ENCODE data around the gene BNIP1.
"Not testable (repeated sequence)": the region's sequence is repeated elsewhere in the genome, so short reads cannot be mapped to it uniquely, and the experiment has no call there.

BNIP1 gene, protein sequence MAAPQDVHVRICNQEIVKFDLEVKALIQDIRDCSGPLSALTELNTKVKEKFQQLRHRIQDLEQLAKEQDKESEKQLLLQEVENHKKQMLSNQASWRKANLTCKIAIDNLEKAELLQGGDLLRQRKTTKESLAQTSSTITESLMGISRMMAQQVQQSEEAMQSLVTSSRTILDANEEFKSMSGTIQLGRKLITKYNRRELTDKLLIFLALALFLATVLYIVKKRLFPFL

DNA sequence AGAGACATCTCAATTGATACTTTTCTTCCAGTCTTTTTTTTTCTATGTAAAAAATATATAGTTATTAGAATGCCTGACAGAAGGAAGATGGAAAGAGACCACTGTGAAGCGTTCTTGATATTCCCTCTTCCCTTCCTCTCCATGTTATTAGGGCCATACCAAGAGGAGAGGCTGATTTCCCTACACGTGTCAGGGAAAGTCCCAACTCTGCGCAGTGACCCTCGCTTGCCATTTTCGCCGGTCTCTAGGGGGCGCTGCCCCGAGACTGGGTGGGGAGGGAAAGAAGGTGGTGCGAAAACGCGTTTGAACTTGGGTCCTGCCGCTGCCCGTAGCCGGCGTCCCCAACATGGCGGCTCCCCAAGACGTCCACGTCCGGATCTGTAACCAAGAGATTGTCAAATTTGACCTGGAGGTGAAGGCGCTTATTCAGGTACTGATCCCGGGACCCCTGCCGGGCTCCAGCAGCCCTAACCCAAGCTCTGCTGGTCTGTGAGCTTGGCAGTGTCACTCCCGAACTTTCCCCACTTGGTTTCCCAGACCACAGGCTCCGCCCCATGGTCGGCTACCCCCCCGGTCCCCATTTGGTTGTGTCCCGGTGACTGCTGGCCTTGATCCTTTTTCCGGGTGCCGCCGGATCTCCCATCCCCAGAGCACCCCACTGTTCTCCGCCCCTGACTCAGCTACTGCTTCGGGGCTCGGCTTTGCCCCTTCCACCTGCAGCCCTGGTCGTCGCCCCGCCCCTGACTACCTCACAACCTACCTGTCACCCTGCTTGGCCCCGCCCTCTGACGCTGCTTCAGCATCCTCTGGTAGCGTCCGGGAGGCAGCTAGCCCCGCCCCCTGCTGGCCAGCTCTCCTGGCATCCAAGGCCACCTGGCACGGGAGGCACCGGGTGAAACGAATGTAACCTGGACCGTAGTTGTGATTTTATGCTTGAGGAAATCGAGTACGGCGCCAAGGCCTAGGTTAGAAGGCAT, at the start of gene BNIP1:
Gene BNIP1, plus strand, starts transcription at position 332 of the 977 bp plus-strand sequence. Its CDS starts 15 bp downstream, at position 347.
- peak; percentile 91 to 96 for DNase-seq (ENCODE audit: low spot score in 2 of 2)
- Mint-ChIP-seq H3K27ac (ENCODE audit: low read depth) (peak within 1 kb of the TSS; percentile 98), H3K36me3 (ENCODE audit: insufficient read depth) (peaks cover 21% of the 10 kb centered on the region), H3K9me3 (no peaks in the 10 kb centered on the region), H3K4me1 (peaks cover 9% of the 10 kb centered on the region), H3K4me3 (peak within 1 kb of the TSS; percentile 100), H3K27me3 (no peaks in the 10 kb centered on the region)
- peak; percentile 90 for ATAC-seq (replicated peaks; ENCODE audit: extremely low read depth, poor library complexity, severe bottlenecking)

DNA sequence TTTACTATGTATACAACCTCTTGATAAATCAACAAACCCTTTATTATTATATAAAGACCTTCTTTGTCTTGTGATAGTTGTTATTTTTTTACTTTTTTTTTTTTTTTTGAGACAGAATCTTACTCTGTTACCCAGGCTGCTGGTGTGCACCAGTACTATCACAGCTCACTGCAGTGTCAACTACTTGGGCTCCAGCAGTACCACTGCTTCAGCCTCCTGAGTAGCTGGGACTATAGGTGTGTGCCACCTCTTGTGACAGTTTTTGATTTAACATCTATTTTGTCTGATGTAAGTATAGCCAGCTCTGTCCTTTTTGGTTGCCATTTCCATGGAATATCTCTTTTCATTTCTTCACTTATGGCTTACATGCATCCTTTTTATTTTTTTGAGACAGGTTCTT, 45.5 kb upstream of the BNIP1 start:
- H3K27ac Mint-ChIP-seq (ENCODE audit: low read depth), result peak overlapping the region; percentile 49
- no peak overlapping the region for H3K4me3 Mint-ChIP-seq
- no peak for ATAC-seq (replicated peaks; ENCODE audit: extremely low read depth, poor library complexity, severe bottlenecking)
- no peaks in the 10 kb centered on the region for H3K27me3 Mint-ChIP-seq
- peaks cover 6% of the 10 kb centered on the region for H3K9me3 Mint-ChIP-seq
- DNase-seq (ENCODE audit: low spot score in 2 of 2), result no peak
- H3K36me3 Mint-ChIP-seq (ENCODE audit: insufficient read depth), result peaks cover 9% of the 10 kb centered on the region
- H3K4me1 Mint-ChIP-seq, result peaks cover 59% of the 10 kb centered on the region

DNA sequence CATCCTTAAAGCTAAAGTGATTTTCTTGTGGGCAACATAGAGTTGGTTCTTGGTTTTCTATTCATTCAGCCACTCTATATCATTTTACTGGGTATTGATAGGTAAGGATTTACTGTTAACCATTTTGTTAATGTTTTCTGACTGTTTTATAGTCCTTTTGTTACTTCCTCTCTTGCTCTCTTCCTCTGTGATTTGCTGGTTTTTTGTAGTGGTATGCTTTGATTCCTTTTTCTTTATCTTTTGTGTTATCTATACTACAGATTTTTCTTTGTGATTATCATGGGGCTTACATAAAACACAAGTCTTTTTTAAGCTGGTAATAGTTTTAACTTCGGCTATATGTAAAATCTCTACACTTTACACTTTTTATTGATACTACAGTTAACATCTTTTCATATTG, 44.9 kb upstream of the BNIP1 start:
- Mint-ChIP-seq H3K36me3 (ENCODE audit: insufficient read depth) (peaks cover 8% of the 10 kb centered on the region), H3K4me1 (peaks cover 58% of the 10 kb centered on the region), H3K9me3 (peaks cover 6% of the 10 kb centered on the region), H3K27ac (ENCODE audit: low read depth) (peak overlapping the region; percentile 26), H3K4me3 (no peak overlapping the region), H3K27me3 (no peaks in the 10 kb centered on the region)
- ATAC-seq (replicated peaks; ENCODE audit: extremely low read depth, poor library complexity, severe bottlenecking), result no peak
- no peak for DNase-seq (ENCODE audit: low spot score in 2 of 2)

DNA sequence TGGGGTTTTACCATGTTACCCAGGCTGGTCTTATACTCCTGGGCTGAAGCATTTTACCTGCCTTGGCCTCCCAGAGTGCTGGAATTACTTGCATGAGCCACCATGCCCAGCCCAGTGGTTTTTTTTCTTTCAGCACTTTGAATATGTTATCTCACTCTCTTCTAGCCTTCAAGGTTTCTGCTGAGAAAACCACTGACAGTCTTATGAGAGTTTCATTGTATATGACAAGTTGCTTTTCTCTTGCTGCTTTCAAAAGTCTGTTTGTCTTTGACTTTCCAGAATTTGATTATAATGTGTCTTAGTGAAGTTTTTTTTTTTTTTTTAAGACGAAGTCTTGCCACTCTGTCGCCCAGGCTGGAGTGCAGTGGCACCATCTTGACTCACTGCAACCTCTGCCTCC, 43.1 kb upstream of the BNIP1 start:
- ATAC-seq (replicated peaks; ENCODE audit: extremely low read depth, poor library complexity, severe bottlenecking), result no peak

DNA sequence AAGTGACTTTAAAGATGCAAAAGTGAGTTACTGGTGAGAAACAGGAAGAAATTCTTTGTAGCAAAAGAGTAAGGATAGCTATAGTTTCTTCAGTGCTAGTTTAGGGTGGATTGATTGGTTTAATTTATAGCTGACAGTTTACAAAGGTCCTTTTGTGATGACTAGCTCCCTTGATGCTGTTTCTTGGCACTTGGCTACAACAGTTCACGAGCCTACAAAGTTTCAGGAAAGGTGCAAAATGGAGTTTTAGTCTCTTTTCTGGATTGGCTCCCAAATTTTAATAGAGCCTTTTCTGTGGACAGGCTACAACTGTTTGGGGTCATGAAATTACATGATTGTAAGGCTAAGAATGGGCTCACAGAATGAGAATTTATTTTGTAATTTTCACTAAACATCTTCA, 40.9 kb upstream of the BNIP1 start:
- Mint-ChIP-seq H3K27me3 (no peaks in the 10 kb centered on the region), H3K36me3 (ENCODE audit: insufficient read depth) (peaks cover 9% of the 10 kb centered on the region)

More for the DNA sequence above, 43.1 kb upstream of the BNIP1 start:
- no peak for DNase-seq (ENCODE audit: low spot score in 2 of 2)
- Mint-ChIP-seq H3K9me3 (peaks cover 6% of the 10 kb centered on the region), H3K27me3 (no peaks in the 10 kb centered on the region), H3K4me3 (no peak overlapping the region), H3K27ac (ENCODE audit: low read depth) (no peak overlapping the region), H3K36me3 (ENCODE audit: insufficient read depth) (peaks cover 5% of the 10 kb centered on the region), H3K4me1 (peaks cover 64% of the 10 kb centered on the region)

DNA sequence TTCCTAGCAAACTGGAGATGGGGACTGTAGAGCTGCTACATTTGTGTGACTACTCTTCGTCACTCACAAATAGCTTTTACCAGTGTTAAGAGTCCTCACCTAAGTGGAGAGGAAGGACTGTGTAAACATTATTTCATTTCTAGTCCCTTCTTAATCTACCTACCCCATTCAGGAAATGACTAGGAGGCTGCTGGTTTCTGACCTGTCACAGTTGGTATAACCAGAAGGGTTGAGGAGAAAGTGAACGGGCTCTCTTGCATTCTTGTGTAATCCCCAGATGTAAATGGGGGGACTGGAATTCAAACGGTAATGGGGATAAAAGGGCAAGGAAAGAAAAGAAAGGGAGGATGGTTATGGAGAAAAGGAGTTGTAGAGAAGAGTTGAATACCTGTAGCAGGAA, 35.4 kb upstream of the BNIP1 start:
- peak overlapping the region; percentile 64 for H3K27ac Mint-ChIP-seq (ENCODE audit: low read depth)
- H3K4me3 Mint-ChIP-seq, result no peak overlapping the region
- H3K9me3 Mint-ChIP-seq, result no peaks in the 10 kb centered on the region
- ATAC-seq (replicated peaks; ENCODE audit: extremely low read depth, poor library complexity, severe bottlenecking) (no peak), DNase-seq (ENCODE audit: low spot score in 2 of 2) (no peak)
- H3K27me3 Mint-ChIP-seq, result no peaks in the 10 kb centered on the region
- peaks cover 52% of the 10 kb centered on the region for H3K36me3 Mint-ChIP-seq (ENCODE audit: insufficient read depth)
- peaks cover 13% of the 10 kb centered on the region for H3K4me1 Mint-ChIP-seq

More for the DNA sequence above, 40.9 kb upstream of the BNIP1 start:
- no peak for ATAC-seq (replicated peaks; ENCODE audit: extremely low read depth, poor library complexity, severe bottlenecking)
- Mint-ChIP-seq H3K4me1 (peaks cover 47% of the 10 kb centered on the region), H3K27ac (ENCODE audit: low read depth) (no peak overlapping the region), H3K9me3 (peaks cover 6% of the 10 kb centered on the region), H3K4me3 (no peak overlapping the region)
- DNase-seq (ENCODE audit: low spot score in 2 of 2), result no peak

DNA sequence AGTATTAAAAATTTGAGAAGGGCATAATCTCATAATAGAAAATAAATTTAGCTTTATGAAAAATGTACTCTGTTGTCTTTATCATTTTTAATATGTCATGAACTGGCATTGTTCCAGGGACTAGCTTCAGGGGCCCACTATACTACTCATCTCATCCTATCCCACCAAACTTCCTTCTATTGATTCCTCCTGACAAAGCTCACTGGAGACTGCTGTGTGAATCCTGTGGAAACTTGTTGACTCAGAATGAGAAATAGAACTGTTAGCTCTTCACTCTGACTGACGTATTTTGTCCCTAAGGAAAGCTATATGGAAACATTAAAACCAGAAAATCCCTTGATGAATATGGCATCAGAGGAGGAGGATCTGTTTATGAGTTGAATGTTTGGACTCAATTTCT, 29.8 kb upstream of the BNIP1 start:
- H3K27ac Mint-ChIP-seq (ENCODE audit: low read depth), result peak overlapping the region; percentile 57
- no peaks in the 10 kb centered on the region for H3K27me3 Mint-ChIP-seq
- no peaks in the 10 kb centered on the region for H3K4me1 Mint-ChIP-seq
- ATAC-seq (replicated peaks; ENCODE audit: extremely low read depth, poor library complexity, severe bottlenecking), result no peak
- H3K36me3 Mint-ChIP-seq (ENCODE audit: insufficient read depth), result peaks cover 58% of the 10 kb centered on the region
- no peak overlapping the region for H3K4me3 Mint-ChIP-seq
- H3K9me3 Mint-ChIP-seq, result no peaks in the 10 kb centered on the region
- no peak for DNase-seq (ENCODE audit: low spot score in 2 of 2)

DNA sequence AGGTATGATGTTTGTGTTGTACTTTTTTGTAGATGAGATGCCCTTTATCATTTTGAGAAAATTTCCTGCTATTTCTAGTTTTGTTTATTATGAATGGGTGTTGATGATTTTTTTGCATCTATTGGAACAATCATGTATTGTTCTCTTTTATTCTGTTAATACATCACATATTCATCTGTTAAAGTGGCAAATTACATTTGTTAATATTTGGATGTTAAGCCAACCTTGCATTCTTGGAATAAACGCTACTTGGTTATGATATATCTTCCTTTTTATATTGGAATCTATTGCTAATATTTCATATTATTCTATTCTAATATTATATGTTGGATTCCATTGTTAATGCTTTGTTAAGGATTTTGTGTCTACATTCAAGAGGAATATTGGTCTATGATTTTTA, 24.6 kb upstream of the BNIP1 start:
- H3K9me3 Mint-ChIP-seq, result no peaks in the 10 kb centered on the region
- H3K4me3 Mint-ChIP-seq, result no peak overlapping the region
- no peaks in the 10 kb centered on the region for H3K4me1 Mint-ChIP-seq
- DNase-seq (ENCODE audit: low spot score in 2 of 2) (no peak), ATAC-seq (replicated peaks; ENCODE audit: extremely low read depth, poor library complexity, severe bottlenecking) (no peak)
- peaks cover 28% of the 10 kb centered on the region for H3K36me3 Mint-ChIP-seq (ENCODE audit: insufficient read depth)
- H3K27ac Mint-ChIP-seq (ENCODE audit: low read depth), result no peak overlapping the region
- no peaks in the 10 kb centered on the region for H3K27me3 Mint-ChIP-seq

DNA sequence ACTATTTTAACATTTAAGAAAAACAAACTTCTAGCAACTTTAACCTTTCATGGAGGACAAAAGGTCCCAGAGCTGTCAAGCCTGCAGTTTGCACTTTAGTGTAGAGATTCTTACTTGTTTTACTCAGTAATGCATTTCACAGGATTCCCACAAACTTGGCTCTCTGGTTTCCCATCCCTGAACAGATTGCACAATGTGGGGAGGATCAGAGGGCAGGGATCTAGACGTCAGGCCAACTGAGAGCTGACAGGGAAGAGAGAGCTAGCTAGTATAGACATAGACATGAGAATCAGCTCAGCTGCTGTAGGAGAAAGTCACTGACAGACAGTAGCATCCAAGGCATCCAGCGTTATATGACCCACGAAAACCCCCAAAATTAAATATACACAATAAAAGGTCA, 20.9 kb upstream of the BNIP1 start:
- DNase-seq (ENCODE audit: low spot score in 2 of 2), result no peak
- no peak overlapping the region for H3K4me3 Mint-ChIP-seq
- peaks cover 43% of the 10 kb centered on the region for H3K36me3 Mint-ChIP-seq (ENCODE audit: insufficient read depth)
- no peak overlapping the region for H3K27ac Mint-ChIP-seq (ENCODE audit: low read depth)
- H3K27me3 Mint-ChIP-seq, result no peaks in the 10 kb centered on the region
- H3K4me1 Mint-ChIP-seq, result peaks cover 6% of the 10 kb centered on the region
- no peak for ATAC-seq (replicated peaks; ENCODE audit: extremely low read depth, poor library complexity, severe bottlenecking)
- no peaks in the 10 kb centered on the region for H3K9me3 Mint-ChIP-seq

DNA sequence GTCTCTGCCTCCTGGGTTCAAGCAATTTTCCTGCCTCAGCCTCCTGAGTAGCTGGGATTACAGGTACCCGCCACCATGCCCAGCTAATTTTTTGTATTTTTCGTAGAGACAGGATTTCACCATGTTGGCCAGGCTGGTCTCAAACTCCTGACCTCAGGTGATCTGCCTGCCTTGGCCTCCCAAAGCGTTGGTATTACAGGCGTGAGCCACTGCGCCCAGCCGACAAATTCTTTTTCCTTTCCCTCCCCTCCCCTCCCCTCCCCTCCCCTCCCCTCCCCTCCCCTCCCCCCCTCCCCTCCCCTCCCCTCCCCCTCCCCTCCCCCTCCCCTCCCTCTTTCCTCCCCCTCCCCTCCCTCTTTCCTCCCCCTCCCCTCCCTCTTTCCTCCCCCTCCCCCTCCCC, 12.2 kb upstream of the BNIP1 start:
- ATAC-seq (replicated peaks; ENCODE audit: extremely low read depth, poor library complexity, severe bottlenecking); H3K4me3 Mint-ChIP-seq; H3K9me3 Mint-ChIP-seq; H3K4me1 Mint-ChIP-seq; H3K27me3 Mint-ChIP-seq; DNase-seq (ENCODE audit: low spot score in 2 of 2): not testable (repeated sequence)
- Mint-ChIP-seq H3K27ac (ENCODE audit: low read depth) (peak overlapping the region; percentile 57), H3K36me3 (ENCODE audit: insufficient read depth) (peaks cover 47% of the 10 kb centered on the region)

DNA sequence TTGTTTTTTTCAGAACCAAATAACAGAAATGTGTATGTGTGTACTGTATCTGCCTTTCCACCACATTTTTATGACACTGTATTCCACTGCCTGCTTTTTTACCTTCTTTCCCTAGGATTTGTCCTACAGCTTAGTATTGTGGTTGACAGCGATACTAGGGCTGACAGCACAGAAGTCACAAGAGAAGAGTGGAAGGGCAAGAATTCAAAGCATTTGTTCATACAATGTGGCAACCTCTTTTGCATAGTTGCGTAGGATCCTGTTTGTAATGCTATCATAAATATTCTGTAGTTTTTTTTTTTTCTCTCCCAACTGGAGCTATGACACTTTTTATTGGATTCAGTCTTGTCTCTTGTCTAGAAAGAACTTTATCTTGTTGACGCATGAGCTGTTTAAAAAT, 5.6 kb upstream of the BNIP1 start:
- ATAC-seq (replicated peaks; ENCODE audit: extremely low read depth, poor library complexity, severe bottlenecking), result no peak
- Mint-ChIP-seq H3K4me3 (no peak overlapping the region), H3K9me3 (no peaks in the 10 kb centered on the region), H3K27me3 (no peaks in the 10 kb centered on the region), H3K4me1 (no peaks in the 10 kb centered on the region), H3K27ac (ENCODE audit: low read depth) (no peak overlapping the region), H3K36me3 (ENCODE audit: insufficient read depth) (peaks cover 14% of the 10 kb centered on the region)
- no peak for DNase-seq (ENCODE audit: low spot score in 2 of 2)

DNA sequence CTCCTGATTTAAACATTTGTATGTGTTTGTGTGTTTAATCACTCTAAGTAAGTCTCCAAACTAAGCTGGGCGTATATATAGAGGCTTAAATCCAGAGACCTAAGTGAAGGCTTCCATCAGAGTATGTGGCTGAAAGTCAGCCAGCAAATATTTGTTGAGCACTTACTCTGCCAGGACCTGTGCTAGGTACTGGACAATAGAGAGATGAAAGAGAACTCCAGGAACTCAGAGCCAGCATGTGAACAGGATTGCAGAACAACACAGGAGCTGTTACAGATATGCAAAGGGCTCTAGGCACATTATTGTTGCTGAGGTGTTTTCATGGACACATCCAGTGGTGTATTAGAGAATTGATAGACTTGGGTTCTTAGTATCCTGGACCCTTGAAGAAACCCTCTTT, 4.7 kb upstream of the BNIP1 start:
- H3K9me3 Mint-ChIP-seq, result no peaks in the 10 kb centered on the region
- peaks cover 3% of the 10 kb centered on the region for H3K4me1 Mint-ChIP-seq
- no peak overlapping the region for H3K4me3 Mint-ChIP-seq
- ATAC-seq (replicated peaks; ENCODE audit: extremely low read depth, poor library complexity, severe bottlenecking) (no peak), DNase-seq (ENCODE audit: low spot score in 2 of 2) (no peak)
- no peak overlapping the region for H3K27ac Mint-ChIP-seq (ENCODE audit: low read depth)
- peaks cover 12% of the 10 kb centered on the region for H3K36me3 Mint-ChIP-seq (ENCODE audit: insufficient read depth)
- no peaks in the 10 kb centered on the region for H3K27me3 Mint-ChIP-seq

DNA sequence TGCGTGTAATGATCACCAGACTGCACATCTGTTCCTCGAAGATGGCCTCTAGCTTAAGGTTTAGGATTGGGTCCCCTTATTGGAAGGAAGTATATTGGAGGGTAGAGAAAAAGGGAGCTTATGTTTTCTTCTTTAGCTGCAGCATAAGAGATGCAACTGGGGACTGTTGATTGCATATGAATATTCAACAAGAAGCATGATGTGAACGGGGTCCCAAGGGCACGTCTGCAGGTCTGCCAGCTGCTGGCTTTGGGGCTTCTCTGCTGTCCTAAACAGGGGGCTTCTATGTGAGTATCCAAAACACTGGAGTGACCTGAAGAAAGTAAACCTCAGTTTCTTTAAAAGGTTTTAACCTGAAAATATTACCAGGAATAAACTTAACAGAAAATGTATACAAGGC, 3.6 kb upstream of the BNIP1 start:
- Mint-ChIP-seq H3K27ac (ENCODE audit: low read depth) (no peak overlapping the region), H3K9me3 (no peaks in the 10 kb centered on the region), H3K36me3 (ENCODE audit: insufficient read depth) (peaks cover 13% of the 10 kb centered on the region), H3K4me3 (no peak overlapping the region), H3K4me1 (peaks cover 9% of the 10 kb centered on the region), H3K27me3 (no peaks in the 10 kb centered on the region)
- no peak for ATAC-seq (replicated peaks; ENCODE audit: extremely low read depth, poor library complexity, severe bottlenecking)
- no peak for DNase-seq (ENCODE audit: low spot score in 2 of 2)

Measured in central memory CD8-positive, alpha-beta T cell (primary cell).